H9 (cell line): Measurements from ENCODE around the gene SETD7. TPM values are rescaled to one million over a fixed set of nuclear protein-coding genes. Genes with fewer than 3 reads are reported as not detected.

ENCODE experiments used
- DNase-seq: peaks from one replicate; pipeline ENCODE4 v3.0.0-alpha.2; 2017
- H2AFZ ChIP-seq: one replicate; pipeline ENCODE4 v1.6.1; 2013; ENCODE audit warnings: mild to moderate bottlenecking, low read length, control low read depth, moderate library complexity
- H2AK5ac ChIP-seq: 2 replicates; pipeline ENCODE4 v1.6.1; 2013; ENCODE audit warnings: low read length, control low read depth, mixed read lengths; ENCODE audit not compliant: insufficient read length
- H2BK120ac ChIP-seq: one replicate; pipeline ENCODE4 v1.6.1; 2013; ENCODE audit warnings: low read depth, mild to moderate bottlenecking, low read length, control low read depth, inconsistent platforms; ENCODE audit not compliant: poor library complexity, severe bottlenecking
- H2BK12ac ChIP-seq: 2 replicates; pipeline ENCODE4 v1.6.1; 2013; ENCODE audit warnings: low read length, control low read depth, mixed read lengths, low read depth; ENCODE audit not compliant: insufficient read length
- H2BK15ac ChIP-seq: 2 replicates; pipeline ENCODE4 v1.6.1; 2013; ENCODE audit warnings: low read depth, low read length, control low read depth
- H2BK20ac ChIP-seq: one replicate; pipeline ENCODE4 v1.6.1; 2013; ENCODE audit warnings: low read depth, mild to moderate bottlenecking, low read length, control low read depth, inconsistent platforms; ENCODE audit not compliant: poor library complexity, severe bottlenecking
- H2BK5ac ChIP-seq: 2 replicates; pipeline ENCODE4 v1.6.1; 2013; ENCODE audit warnings: low read length, control low read depth, mixed read lengths; ENCODE audit not compliant: insufficient read length
- H3K14ac ChIP-seq: 2 replicates; pipeline ENCODE4 v1.6.1; 2013; ENCODE audit warnings: low read length, control low read depth; ENCODE audit not compliant: insufficient read depth
- H3K18ac ChIP-seq: 2 replicates; pipeline ENCODE4 v1.6.1; 2013; ENCODE audit warnings: low read depth, mild to moderate bottlenecking, mixed read lengths, low read length, control low read depth; ENCODE audit not compliant: insufficient read length
- H3K23ac ChIP-seq: 2 replicates; pipeline ENCODE4 v1.6.1; 2013; ENCODE audit warnings: low read length, control low read depth, mixed read lengths, low read depth; ENCODE audit not compliant: insufficient read length
- H3K23me2 ChIP-seq: 2 replicates; pipeline ENCODE4 v1.6.1; 2013; ENCODE audit warnings: low read depth, mild to moderate bottlenecking, mixed read lengths, low read length, control low read depth; ENCODE audit not compliant: insufficient read length, poor library complexity, severe bottlenecking
- H3K27ac ChIP-seq: 2 replicates; pipeline ENCODE4 v1.5.1; 2013; ENCODE audit warnings: low read length, control low read depth, mixed read lengths, low read depth; ENCODE audit not compliant: insufficient read length
- H3K27me3 ChIP-seq: 2 replicates; pipeline ENCODE4 v1.6.1; 2013; ENCODE audit warnings: low read length, control low read depth, inconsistent platforms; ENCODE audit not compliant: insufficient read depth
- H3K4ac ChIP-seq: 2 replicates; pipeline ENCODE4 v1.6.1; 2013; ENCODE audit warnings: low read depth, mild to moderate bottlenecking, control low read depth, inconsistent platforms, low read length, moderate library complexity
- H3K4me1 ChIP-seq: 2 replicates; pipeline ENCODE4 v1.6.1; 2013; ENCODE audit warnings: low read length, control low read depth, inconsistent platforms; ENCODE audit not compliant: insufficient read depth
- H3K4me2 ChIP-seq: 2 replicates; pipeline ENCODE4 v1.6.1; 2013; ENCODE audit warnings: low read length, control low read depth, mixed read lengths; ENCODE audit not compliant: insufficient read length, insufficient read depth
- H3K56ac ChIP-seq: 2 replicates; pipeline ENCODE4 v1.6.1; 2013; ENCODE audit warnings: low read depth, mild to moderate bottlenecking, mixed read lengths, low read length, control low read depth; ENCODE audit not compliant: insufficient read length
- H3K79me1 ChIP-seq: 2 replicates; pipeline ENCODE4 v1.6.1; 2013; ENCODE audit warnings: low read depth, mild to moderate bottlenecking, moderate library complexity, low read length, control low read depth, inconsistent platforms; ENCODE audit not compliant: insufficient read depth, poor library complexity, severe bottlenecking
- H3K79me2 ChIP-seq: 2 replicates; pipeline ENCODE4 v1.6.1; 2013; ENCODE audit warnings: low read length, control low read depth, inconsistent platforms; ENCODE audit not compliant: insufficient read depth
- H3K9ac ChIP-seq: 2 replicates; pipeline ENCODE4 v1.6.1; 2013; ENCODE audit warnings: low read length, control low read depth, mixed read lengths; ENCODE audit not compliant: insufficient read length; ENCODE audit errors: extremely low read depth
- H3K9me3 ChIP-seq: one replicate; pipeline ENCODE4 v1.6.1; 2013; ENCODE audit warnings: low read depth, low read length, inconsistent platforms; ENCODE audit not compliant: control insufficient read depth
- H3T11ph ChIP-seq: one replicate; pipeline ENCODE4 v1.6.1; 2013; ENCODE audit warnings: mild to moderate bottlenecking, low read length, control low read depth, inconsistent platforms
- H4K20me1 ChIP-seq: one replicate; pipeline ENCODE4 v1.6.1; 2013; ENCODE audit not compliant: control insufficient read depth, insufficient read length, insufficient read depth
- H4K5ac ChIP-seq: 2 replicates; pipeline ENCODE4 v1.6.1; 2013; ENCODE audit warnings: low read depth, mild to moderate bottlenecking, mixed read lengths, low read length, control low read depth; ENCODE audit not compliant: insufficient read length
- H4K8ac ChIP-seq: replicated peaks from 2 replicates; pipeline ENCODE4 v1.6.1; 2013; ENCODE audit warnings: low read length, control low read depth, mixed read lengths, low read depth; ENCODE audit not compliant: insufficient read length
- H4K91ac ChIP-seq: 2 replicates; pipeline ENCODE4 v1.6.1; 2013; ENCODE audit warnings: low read depth, mild to moderate bottlenecking, moderate library complexity, mixed read lengths, low read length, control low read depth; ENCODE audit not compliant: insufficient read length
- H3K27ac Mint-ChIP-seq, 3 experiments: 2 replicates in 2 of 3; 3 replicates in 1 of 3; pipeline ENCODE4 v1.8.0; 2020 to 2021; ENCODE audit warnings: mixed read lengths in 3 of 3, mild to moderate bottlenecking in 1 of 3, moderate library complexity in 1 of 3
- H3K27me3 Mint-ChIP-seq: 2 replicates; pipeline ENCODE4 v1.8.0; 2021; ENCODE audit warnings: low read depth, mild to moderate bottlenecking, moderate library complexity, mixed read lengths
- H3K36me3 Mint-ChIP-seq, 3 experiments: 2 replicates in 2 of 3; 3 replicates in 1 of 3; pipeline ENCODE4 v1.8.0; 2020 to 2021; ENCODE audit warnings: low read depth in 3 of 3, mixed read lengths in 3 of 3; ENCODE audit not compliant: insufficient read depth in 1 of 3
- H3K4me1 Mint-ChIP-seq, 2 experiments: 2 replicates each; pipeline ENCODE4 v1.8.0; 2020; ENCODE audit warnings: mixed read lengths in 2 of 2
- H3K4me3 Mint-ChIP-seq, 2 experiments: 2 replicates in 1 of 2; 3 replicates in 1 of 2; pipeline ENCODE4 v1.8.0; 2020 to 2021; ENCODE audit warnings: mild to moderate bottlenecking in 2 of 2, mixed read lengths in 2 of 2, moderate library complexity in 1 of 2
- H3K9me3 Mint-ChIP-seq, 2 experiments: 2 replicates in 1 of 2; 3 replicates in 1 of 2; pipeline ENCODE4 v1.8.0; 2020; ENCODE audit warnings: mild to moderate bottlenecking in 2 of 2, mixed read lengths in 2 of 2, moderate library complexity in 1 of 2
- WGBS: extraction: QIAGEN DNeasy Blood & Tissue Kit; methylation state at CpG from one replicate; pipeline ENCODE4 v1.1.7; 2013; ENCODE audit warnings: missing lambda C conversion rate, low lambda C conversion rate, mixed read lengths; ENCODE audit not compliant: insufficient read length; ENCODE audit errors: extremely low coverage; 5-methylcytosine and 5-hydroxymethylcytosine counted together
- total RNA-seq: library from RNA; stranded (reverse); gene quantifications from 2 replicates; pipeline ENCODE4 v1.2.1, GENCODE V29; 2021
- TF ChIP-seq, protein P1 (sequence below): fragments of 200-600 bp; sonication (generic); conservative IDR thresholded peaks from 3 replicates; pipeline ENCODE4 v1.8.0; 2021; ENCODE audit warnings: antibody characterized with exemption, mild to moderate bottlenecking

SETD7 gene
- total RNA-seq, 1 experiment from 2014 or later: 1.5 TPM

DNA sequence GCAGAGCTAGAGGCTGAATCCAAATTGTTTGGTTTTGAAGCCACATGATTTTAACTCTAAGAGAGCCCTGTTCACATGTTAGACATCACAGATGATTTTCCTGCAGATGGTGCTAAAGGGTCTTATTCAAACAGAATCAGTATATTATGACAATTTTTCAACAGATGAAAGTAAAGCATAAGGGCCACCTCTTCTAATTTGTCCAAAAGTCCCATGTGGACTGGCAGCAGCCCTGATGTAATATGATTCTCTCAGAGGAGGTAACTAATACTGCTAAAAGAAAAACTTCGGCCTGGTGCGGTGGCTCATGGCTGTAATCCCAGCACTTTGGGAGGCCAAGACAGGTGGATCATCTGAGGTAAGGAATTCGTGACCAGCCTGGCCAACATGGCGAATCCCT is 26.0 kb upstream of the SETD7 start:
- peaks cover 73% of the 10 kb centered on the region for H3K27me3 Mint-ChIP-seq
- WGBS: no CpG with 5 or more reads among the region's 4 CpGs
- no peak overlapping the region for H4K8ac ChIP-seq

More for the DNA sequence above, 26.0 kb upstream of the SETD7 start:
- no peaks in the 10 kb centered on the region for H3K79me2 ChIP-seq
- H3K4me2 ChIP-seq: no peak overlapping the region
- no peak overlapping the region for H3K18ac ChIP-seq
- no peaks in the 10 kb centered on the region for H3K36me3 Mint-ChIP-seq
- TF ChIP-seq, protein P1, sequence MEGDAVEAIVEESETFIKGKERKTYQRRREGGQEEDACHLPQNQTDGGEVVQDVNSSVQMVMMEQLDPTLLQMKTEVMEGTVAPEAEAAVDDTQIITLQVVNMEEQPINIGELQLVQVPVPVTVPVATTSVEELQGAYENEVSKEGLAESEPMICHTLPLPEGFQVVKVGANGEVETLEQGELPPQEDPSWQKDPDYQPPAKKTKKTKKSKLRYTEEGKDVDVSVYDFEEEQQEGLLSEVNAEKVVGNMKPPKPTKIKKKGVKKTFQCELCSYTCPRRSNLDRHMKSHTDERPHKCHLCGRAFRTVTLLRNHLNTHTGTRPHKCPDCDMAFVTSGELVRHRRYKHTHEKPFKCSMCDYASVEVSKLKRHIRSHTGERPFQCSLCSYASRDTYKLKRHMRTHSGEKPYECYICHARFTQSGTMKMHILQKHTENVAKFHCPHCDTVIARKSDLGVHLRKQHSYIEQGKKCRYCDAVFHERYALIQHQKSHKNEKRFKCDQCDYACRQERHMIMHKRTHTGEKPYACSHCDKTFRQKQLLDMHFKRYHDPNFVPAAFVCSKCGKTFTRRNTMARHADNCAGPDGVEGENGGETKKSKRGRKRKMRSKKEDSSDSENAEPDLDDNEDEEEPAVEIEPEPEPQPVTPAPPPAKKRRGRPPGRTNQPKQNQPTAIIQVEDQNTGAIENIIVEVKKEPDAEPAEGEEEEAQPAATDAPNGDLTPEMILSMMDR: no peak
- no peak for DNase-seq
- H3K4me3 Mint-ChIP-seq: no peak overlapping the region
- no peak overlapping the region for H2BK15ac ChIP-seq
- H3K14ac ChIP-seq: no peak overlapping the region
- H3K56ac ChIP-seq: no peak overlapping the region
- H3K9me3 ChIP-seq: no peaks in the 10 kb centered on the region
- H2AFZ ChIP-seq: no peak overlapping the region
- no peak overlapping the region for H2BK5ac ChIP-seq
- no peaks in the 10 kb centered on the region for H3K4me1 ChIP-seq
- H4K5ac ChIP-seq: no peak overlapping the region
- no peak overlapping the region for H2AK5ac ChIP-seq
- no peak overlapping the region for H3K23ac ChIP-seq
- H4K91ac ChIP-seq: no peak overlapping the region
- H2BK120ac ChIP-seq: no peak overlapping the region
- no peak overlapping the region for H3K4ac ChIP-seq
- no peak overlapping the region for H2BK12ac ChIP-seq
- no peak overlapping the region for H2BK20ac ChIP-seq
- no peak overlapping the region for H3K27ac Mint-ChIP-seq
- H3K27ac ChIP-seq: no peak overlapping the region
- no peaks in the 10 kb centered on the region for H3K79me1 ChIP-seq
- peaks cover 15 to 25% of the 10 kb centered on the region in 2 experiments for H3K4me1 Mint-ChIP-seq
- H3K27me3 ChIP-seq: peaks cover 6% of the 10 kb centered on the region; the same call in 1 of the 2 replicates
- no peaks in the 10 kb centered on the region for H3K23me2 ChIP-seq
- H4K20me1 ChIP-seq: no peaks in the 10 kb centered on the region
- no peak overlapping the region for H3K9ac ChIP-seq
- H3T11ph ChIP-seq: no peak overlapping the region
- no peaks in the 10 kb centered on the region; a peak in 1 of 5 replicates for H3K9me3 Mint-ChIP-seq
